Measurements from ENCODE around the gene CFAP57. TPM values are rescaled to one million over a fixed set of nuclear protein-coding genes. Genes with fewer than 3 reads are reported as not detected.

Gene CFAP57
- total RNA-seq, 1 experiment from 2014 or later: 0.44 TPM

- H3K27ac Mint-ChIP-seq (ENCODE audit: low read depth, unreplicated experiment): no peak overlapping the region
- DNase-seq (ENCODE audit: unreplicated experiment): peak; percentile 45
- BruUV-seq (replicated peaks): no TSS peak
- no peak overlapping the region for H3K4me3 Mint-ChIP-seq (ENCODE audit: unreplicated experiment)
- H3K27me3 Mint-ChIP-seq (ENCODE audit: insufficient read depth, unreplicated experiment): no peaks in the 10 kb centered on the region
- CTCF ChIA-PET: interaction anchor here (0.6 kb wide), 1 partner anchor 194 kb away, joined by 3 read pairs; no protein-coding TSS in a partner anchor
- POLR2A ChIA-PET: interaction anchor here (0.7 kb wide), 1 partner anchor 311 kb away, joined by 3 read pairs; no protein-coding TSS in a partner anchor
- no peak for TF ChIP-seq CTCF (IDR thresholded peaks at IDR 0.05; ENCODE audit: unreplicated experiment)
- intact Hi-C loops (cut with micrococcal nuclease): loop anchor here (5.0 to 10.0 kb wide), 4 partner anchors 150 to 822 kb away; partner anchors contain the start of gene KDM4A
- H3K9me3 Mint-ChIP-seq (ENCODE audit: unreplicated experiment): no peaks in the 10 kb centered on the region
- H3K36me3 Mint-ChIP-seq (ENCODE audit: insufficient read depth, unreplicated experiment): no peaks in the 10 kb centered on the region
- H3K4me1 Mint-ChIP-seq (ENCODE audit: insufficient read depth, unreplicated experiment): peaks cover 6% of the 10 kb centered on the region
Observed at GRCh38 chr1:43225168-43225567, 53.0 kb downstream of the CFAP57 start.

GRCh38 chr1:43227143-43227764, 55.1 kb downstream of the CFAP57 start:
- intact Hi-C loops (cut with micrococcal nuclease): loop anchor here (1.0 to 10.0 kb wide), 6 partner anchors 152 to 820 kb away; partner anchors contain the start of gene KDM4A
- CTCF ChIA-PET: interaction anchor here (0.6 to 1.8 kb wide), 37 partner anchors 9 to 810 kb away, joined by 3 to 15 read pairs (median 3); partner anchors contain the start of genes CDC20, CFAP57, EBNA1BP2 and KDM4A
- H3K9me3 Mint-ChIP-seq (ENCODE audit: unreplicated experiment): no peaks in the 10 kb centered on the region
- no peak overlapping the region for H3K27ac Mint-ChIP-seq (ENCODE audit: low read depth, unreplicated experiment)
- no TSS peak for BruUV-seq (replicated peaks)
- POLR2A ChIA-PET: interaction anchor here (0.5 to 1.8 kb wide), 9 partner anchors 20 to 748 kb away, joined by 3 to 10 read pairs (median 4); partner anchors contain the start of genes ATP6V0B, ELOVL1, KDM4A and MED8
- H3K4me1 Mint-ChIP-seq (ENCODE audit: insufficient read depth, unreplicated experiment): peaks cover 11% of the 10 kb centered on the region
- H3K36me3 Mint-ChIP-seq (ENCODE audit: insufficient read depth, unreplicated experiment): no peaks in the 10 kb centered on the region
- peak; percentile 80 for DNase-seq (ENCODE audit: unreplicated experiment)
- H3K27me3 Mint-ChIP-seq (ENCODE audit: insufficient read depth, unreplicated experiment): no peaks in the 10 kb centered on the region
- no peak overlapping the region for H3K4me3 Mint-ChIP-seq (ENCODE audit: unreplicated experiment)
- TF ChIP-seq CTCF (IDR thresholded peaks at IDR 0.05; ENCODE audit: unreplicated experiment): peak; percentile 71

- POLR2A ChIA-PET: interaction anchor here (0.7 to 3.9 kb wide), 2 partner anchors 160 to 422 kb away, joined by 3 to 18 read pairs; partner anchors contain the start of genes MED8 and SZT2
- no TSS peak for BruUV-seq (replicated peaks)
- Mint-ChIP-seq H3K27me3 (ENCODE audit: insufficient read depth, unreplicated experiment) (no peaks in the 10 kb centered on the region), H3K9me3 (ENCODE audit: unreplicated experiment) (no peaks in the 10 kb centered on the region), H3K27ac (ENCODE audit: low read depth, unreplicated experiment) (no peak overlapping the region), H3K4me1 (ENCODE audit: insufficient read depth, unreplicated experiment) (peaks cover 16% of the 10 kb centered on the region), H3K36me3 (ENCODE audit: insufficient read depth, unreplicated experiment) (no peaks in the 10 kb centered on the region), H3K4me3 (ENCODE audit: unreplicated experiment) (no peak overlapping the region)
- CTCF ChIA-PET: interaction anchor here (0.6 to 2.9 kb wide), 3 partner anchors 10 to 139 kb away, joined by 3 to 10 read pairs (median 3); no protein-coding TSS in a partner anchor
- DNase-seq (ENCODE audit: unreplicated experiment): no peak
- intact Hi-C loops (cut with micrococcal nuclease): loop anchor here (5.0 to 10.0 kb wide), 6 partner anchors 155 to 817 kb away; partner anchors contain the start of genes ARTN, KDM4A, MED8 and SZT2
- no peak for TF ChIP-seq CTCF (IDR thresholded peaks at IDR 0.05; ENCODE audit: unreplicated experiment)
Observed at GRCh38 chr1:43229826-43230780, 58.0 kb downstream of the CFAP57 start.
